ENCODE data around the gene CCT6A.

DNA sequence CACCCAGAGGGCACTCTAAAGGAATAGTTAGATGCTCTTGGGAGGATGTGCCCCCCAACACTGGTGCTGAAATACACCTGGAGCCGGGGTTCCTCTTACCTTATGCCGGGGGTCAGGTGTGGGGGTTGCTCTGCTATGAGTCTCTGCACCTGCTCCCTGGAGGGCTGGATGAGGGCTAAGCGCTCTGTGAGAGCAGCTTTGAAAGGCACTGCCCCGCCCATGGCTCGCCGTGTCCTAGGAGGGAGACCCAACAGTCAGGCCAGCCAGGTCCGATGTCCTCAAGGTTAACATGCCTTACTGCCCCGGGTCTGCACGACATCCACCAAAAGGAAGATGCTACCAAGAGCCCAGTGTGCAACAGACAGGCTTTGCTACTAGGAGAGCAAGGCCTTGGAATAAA lies 32.1 kb upstream of the CCT6A start:
- TF ChIP-seq GATA2 (IDR thresholded peaks at IDR 0.05; ENCODE audit: low read depth, low read length) (no peak), GATA3 (IDR thresholded peaks at IDR 0.05; ENCODE audit: low read depth, low read length) (no peak)

Measured in SH-SY5Y (cell line).